CD4-positive, alpha-beta T cell treated with Interferon alpha-2 for 1 hour (primary cell): ENCODE results near the gene TMEM170A.
"Not testable (repeated sequence)": the region's sequence is repeated elsewhere in the genome, so short reads cannot be mapped to it uniquely, and the experiment has no call there.

Experiments used
- DNase-seq, 2 donors: peaks; one replicate each; pipeline ENCODE4 v3.0.0-alpha.2; 2020 to 2022

TMEM170A gene

GRCh38 chr16:75479421-75479990, 15.0 kb upstream of the TMEM170A start:
- DNase-seq, result no peak

GRCh38 chr16:75478480-75479345, 14.2 kb upstream of the TMEM170A start:
- no peak for DNase-seq

- peak in 1 of 2 donors; percentile 17 for DNase-seq
Observed at GRCh38 chr16:75477680-75478473, 13.4 kb upstream of the TMEM170A start.

DNA sequence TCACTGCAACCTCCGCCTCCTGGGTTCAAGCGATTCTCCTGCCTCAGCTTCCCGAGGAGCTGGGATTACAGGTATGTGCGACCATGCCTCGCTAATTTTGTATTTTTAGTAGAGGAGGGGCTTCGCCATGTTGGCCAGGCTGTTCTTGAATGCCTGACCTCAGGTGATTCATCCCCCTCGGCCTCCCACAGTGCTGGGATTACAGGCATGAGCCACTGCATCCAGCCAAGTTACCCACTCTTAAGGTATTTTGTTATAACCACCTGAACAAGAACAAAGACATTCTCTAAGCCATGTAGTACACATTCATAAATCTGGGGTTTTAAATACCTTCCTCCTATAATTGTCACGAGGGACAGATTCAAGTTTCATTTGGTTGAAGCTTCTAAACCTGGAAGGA, 12.3 kb upstream of the TMEM170A start:
- DNase-seq, result no peak

GRCh38 chr16:75475420-75475847, 10.9 kb upstream of the TMEM170A start:
- DNase-seq, result no peak

GRCh38 chr16:75472908-75473877, 8.7 kb upstream of the TMEM170A start:
- no peak for DNase-seq

- peak; percentile 37 to 63 for DNase-seq
Observed at GRCh38 chr16:75471723-75472633, 7.5 kb upstream of the TMEM170A start.

DNA sequence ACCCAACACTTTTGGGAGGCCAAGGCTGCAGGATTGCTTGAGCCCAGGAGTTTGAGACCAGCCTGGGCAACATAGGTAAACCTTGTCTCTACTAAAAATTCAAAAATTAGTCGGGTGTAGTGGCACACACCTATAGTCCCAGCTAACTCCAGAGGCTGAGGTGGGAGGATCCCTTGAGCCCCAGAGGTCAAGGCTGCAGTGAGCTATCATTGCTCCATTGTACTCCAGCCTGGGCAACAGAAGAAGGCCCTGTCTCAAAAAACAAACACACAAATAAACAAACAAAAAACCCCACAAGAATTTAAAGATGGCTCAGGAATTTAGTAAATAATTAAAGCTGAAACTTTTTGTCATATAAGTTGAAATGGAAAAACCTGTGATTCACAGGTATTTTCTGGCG, 2.3 kb upstream of the TMEM170A start:
- no peak for DNase-seq

- DNase-seq, result not testable (repeated sequence)
Observed at GRCh38 chr16:75463389-75464121, 934 bp downstream of the TMEM170A start.

DNA sequence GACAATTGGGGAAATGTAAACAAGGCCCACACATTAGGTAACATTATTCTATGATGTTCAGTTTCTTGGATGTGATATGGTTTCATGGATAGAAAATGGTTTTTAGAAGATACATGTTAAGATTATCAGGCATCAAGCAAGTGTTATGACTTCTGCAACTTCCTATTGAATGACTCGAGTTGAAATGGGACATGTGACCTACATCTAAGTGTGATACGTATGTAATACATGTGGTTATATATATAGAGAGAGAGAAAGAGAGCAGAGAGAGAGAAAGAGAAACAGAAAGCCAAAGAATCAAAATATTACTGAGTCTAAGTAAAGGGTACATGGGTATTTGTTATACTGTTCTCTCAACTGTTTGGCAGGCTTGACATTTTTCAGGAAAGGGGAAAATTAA, 1.7 kb downstream of the TMEM170A start:
- DNase-seq, result peak in 1 of 2 donors; percentile 59

GRCh38 chr16:75461575-75461974, 2.9 kb downstream of the TMEM170A start:
- DNase-seq, result no peak

DNA sequence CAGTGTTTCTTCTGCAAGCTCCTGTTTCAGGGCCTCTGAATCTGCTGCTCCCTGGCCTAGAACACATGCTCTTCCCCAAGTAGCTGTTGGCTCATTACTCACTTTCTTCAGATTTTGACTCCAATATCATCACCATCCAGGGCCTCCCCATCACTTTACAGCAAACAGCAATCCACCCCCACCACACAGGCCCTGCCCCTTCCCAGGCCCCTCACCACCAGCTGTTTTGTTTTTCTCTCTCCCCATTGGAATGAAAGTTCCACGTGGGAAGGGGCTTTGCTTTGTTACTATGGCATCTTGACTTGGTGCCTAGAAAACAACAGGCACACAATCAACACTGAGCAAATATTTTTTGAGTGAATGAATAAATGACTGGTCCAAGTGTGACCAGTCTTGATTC, 4.0 kb downstream of the TMEM170A start:
- DNase-seq, result no peak

- no peak for DNase-seq
Observed at GRCh38 chr16:75459691-75460090, 4.8 kb downstream of the TMEM170A start.

- no peak for DNase-seq
Observed at GRCh38 chr16:75458439-75458838, 6.0 kb downstream of the TMEM170A start.

GRCh38 chr16:75458029-75458428, 6.5 kb downstream of the TMEM170A start:
- no peak for DNase-seq

DNA sequence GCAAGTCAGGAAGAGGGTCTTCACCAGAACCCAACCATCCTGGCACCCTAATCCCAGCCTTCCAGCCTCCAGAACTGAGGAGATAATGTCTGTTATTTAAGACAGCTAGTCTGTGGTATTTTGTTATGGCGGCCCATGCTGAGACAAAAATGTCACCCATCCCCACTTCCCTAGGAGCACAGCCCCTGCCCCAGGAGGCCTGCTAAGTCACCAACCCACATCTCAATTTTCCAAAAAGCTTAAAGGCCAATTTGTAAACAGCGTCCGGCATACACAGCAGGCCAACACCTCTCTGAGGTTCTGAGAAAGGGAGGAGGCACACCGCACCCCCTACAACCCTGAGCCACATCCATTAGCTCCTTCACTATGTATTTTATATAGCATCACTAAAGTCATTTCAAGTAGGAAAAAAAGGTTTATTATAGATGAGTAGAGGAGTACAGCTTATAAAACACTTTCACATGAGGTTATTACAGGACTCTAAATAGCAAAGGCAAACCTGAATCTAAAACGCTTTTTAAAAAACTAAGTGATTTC, 6.9 kb downstream of the TMEM170A start:
- no peak for DNase-seq

DNA sequence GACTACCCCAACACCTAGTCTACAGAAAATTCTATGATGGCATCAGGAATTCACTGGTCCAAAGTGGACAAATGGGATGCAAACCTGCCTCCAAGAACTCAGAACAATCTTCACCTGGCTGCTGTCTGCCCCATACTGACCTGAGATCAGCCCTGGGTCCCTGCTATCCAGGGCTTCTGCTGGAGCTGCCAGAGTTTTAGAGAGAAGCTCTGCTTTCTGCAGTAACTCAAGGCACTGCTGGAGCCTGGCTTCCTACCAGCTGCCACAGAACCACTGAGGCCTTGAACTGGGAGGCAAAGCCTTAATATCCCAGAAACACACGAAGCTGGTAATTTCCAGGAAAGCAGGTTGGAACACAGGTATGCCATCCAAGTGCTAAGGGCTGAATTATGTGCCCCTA, 7.5 kb downstream of the TMEM170A start:
- DNase-seq, result no peak

GRCh38 chr16:75456486-75456885, 8.0 kb downstream of the TMEM170A start:
- DNase-seq, result not testable (repeated sequence)

DNA sequence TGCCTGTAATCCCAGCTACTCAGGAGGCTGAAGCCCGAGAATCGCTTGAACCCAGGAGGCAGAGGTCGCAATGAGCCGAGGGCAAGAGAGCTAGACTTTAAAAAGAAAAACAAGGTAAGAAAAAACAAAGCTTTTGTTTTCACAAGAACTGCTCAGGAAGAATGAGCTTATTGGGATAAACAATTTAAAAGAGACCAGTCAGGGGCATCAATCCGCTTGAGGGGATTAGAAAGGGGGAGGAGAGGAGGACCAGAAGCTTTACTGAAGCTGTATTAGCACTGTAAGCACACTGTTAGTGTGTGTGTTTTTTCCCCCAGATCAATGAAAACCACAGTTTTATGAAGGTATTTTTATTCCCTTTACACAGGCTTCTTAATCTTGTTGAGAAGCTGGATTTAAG, 8.8 kb downstream of the TMEM170A start:
- DNase-seq, result no peak
